ENCODE results near the gene ASB13. TPM values are rescaled to one million over a fixed set of nuclear protein-coding genes. Genes with fewer than 3 reads are reported as not detected.

ASB13 gene
- total and polyA plus RNA-seq, 2 donors (not counting 1 experiment from before 2014, with no cell fraction given): 2.5 to 4.4 TPM

DNA sequence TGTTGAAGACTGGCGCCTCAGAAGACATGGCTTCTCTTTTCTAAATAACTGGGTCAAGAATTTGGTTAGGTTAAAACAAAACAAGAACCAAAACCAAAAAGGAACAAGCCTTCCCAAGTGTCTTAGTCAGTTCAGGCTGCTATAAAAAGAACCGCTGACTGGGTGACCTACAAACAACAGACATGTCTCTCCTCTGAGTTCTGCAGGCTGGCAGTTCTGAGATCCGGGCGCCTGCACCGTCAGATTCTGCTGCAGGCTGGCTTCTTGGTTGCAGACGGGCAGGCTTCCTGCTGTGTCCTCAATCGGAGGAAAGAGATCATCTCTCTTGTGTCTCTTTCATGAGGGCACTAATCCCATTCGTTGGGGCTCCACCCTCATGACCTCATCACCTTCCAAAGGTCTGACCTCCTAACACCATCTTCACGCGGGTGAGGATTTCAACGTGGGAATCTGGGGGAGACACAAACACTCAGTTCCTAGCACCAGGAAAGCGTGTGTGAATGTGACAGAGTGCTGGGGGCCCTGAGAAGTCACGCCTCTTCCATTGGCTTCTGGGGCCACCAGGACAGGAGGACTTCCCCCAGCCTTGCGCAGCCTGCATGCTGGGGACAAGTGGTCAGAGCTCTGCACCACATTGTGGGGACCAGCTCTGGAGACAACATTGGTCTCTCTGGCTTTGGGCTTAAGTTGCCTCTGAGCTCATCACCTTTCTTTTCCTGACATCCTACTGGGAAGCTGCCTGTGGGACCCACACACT is 63.1 kb downstream of the ASB13 start:
- intact Hi-C loops (cut with micrococcal nuclease): no loop called here
- no peak overlapping the region for H2AFZ ChIP-seq (ENCODE audit: insufficient read depth, low read depth, low read length, poor library complexity, severe bottlenecking)
- Mint-ChIP-seq H3K9me3 (ENCODE audit: insufficient read depth) (no peaks in the 10 kb centered on the region), H3K4me1 (no peaks in the 10 kb centered on the region), H3K27ac (no peak overlapping the region), H3K4me3 (no peak overlapping the region), H3K27me3 (peaks cover 16% of the 10 kb centered on the region)
- no peaks in the 10 kb centered on the region for H3K4me1 ChIP-seq (ENCODE audit: control insufficient read depth in 2 of 2, insufficient read depth in 2 of 2, low read length in 2 of 2)
- 82% methylated on average over 11 of the region's 14 CpGs for WGBS (ENCODE audit: insufficient coverage)
- peaks cover 0 to 10% (median 2%) of the 10 kb centered on the region in 4 experiments for H3K27me3 ChIP-seq (replicated peaks in 1 of 4; ENCODE audit: control extremely low read depth in 1 of 4, control insufficient read depth in 3 of 4, insufficient read depth in 4 of 4, low read length in 3 of 4)
- DNase-seq (no peak), ATAC-seq (ENCODE audit: low read depth) (no peak)
- no peak overlapping the region for H3K9ac ChIP-seq (ENCODE audit: low read length)
- CTCF ChIA-PET: interaction anchor here (1.4 kb wide), 1 partner anchor 20 kb away, joined by 3 read pairs; no protein-coding TSS in a partner anchor
- peaks cover 0 to 14% (median 5%) of the 10 kb centered on the region in 3 donors for H3K9me3 ChIP-seq (ENCODE audit: control extremely low read depth in 1 of 3, control insufficient read depth in 2 of 3, insufficient read depth in 1 of 3, low read length in 2 of 3)
- H3K79me2 ChIP-seq (ENCODE audit: control insufficient read depth, insufficient read depth, low read length): no peaks in the 10 kb centered on the region
- no peak overlapping the region for H3K4me3 ChIP-seq (ENCODE audit: control extremely low read depth in 1 of 5, extremely low read depth in 1 of 5, insufficient read depth in 1 of 5, low read depth in 2 of 5, low read length in 4 of 5)
- no peaks in the 10 kb centered on the region for H4K20me1 ChIP-seq (ENCODE audit: control insufficient read depth, insufficient read depth, low read length, poor library complexity, severe bottlenecking)
- no peaks in the 10 kb centered on the region for H3K36me3 ChIP-seq (replicated peaks in 1 of 2; ENCODE audit: control extremely low read depth in 1 of 2, control insufficient read depth in 1 of 2, extremely low read depth in 1 of 2, insufficient read depth in 2 of 2, low read length in 1 of 2)
- POLR2A ChIA-PET: no interaction called here
- TF ChIP-seq EZH2 (IDR thresholded peaks at IDR 0.05; ENCODE audit: borderline replicate concordance, insufficient read depth, low read depth, low read length, poor library complexity, severe bottlenecking): no peak
- TF ChIP-seq, protein P1, sequence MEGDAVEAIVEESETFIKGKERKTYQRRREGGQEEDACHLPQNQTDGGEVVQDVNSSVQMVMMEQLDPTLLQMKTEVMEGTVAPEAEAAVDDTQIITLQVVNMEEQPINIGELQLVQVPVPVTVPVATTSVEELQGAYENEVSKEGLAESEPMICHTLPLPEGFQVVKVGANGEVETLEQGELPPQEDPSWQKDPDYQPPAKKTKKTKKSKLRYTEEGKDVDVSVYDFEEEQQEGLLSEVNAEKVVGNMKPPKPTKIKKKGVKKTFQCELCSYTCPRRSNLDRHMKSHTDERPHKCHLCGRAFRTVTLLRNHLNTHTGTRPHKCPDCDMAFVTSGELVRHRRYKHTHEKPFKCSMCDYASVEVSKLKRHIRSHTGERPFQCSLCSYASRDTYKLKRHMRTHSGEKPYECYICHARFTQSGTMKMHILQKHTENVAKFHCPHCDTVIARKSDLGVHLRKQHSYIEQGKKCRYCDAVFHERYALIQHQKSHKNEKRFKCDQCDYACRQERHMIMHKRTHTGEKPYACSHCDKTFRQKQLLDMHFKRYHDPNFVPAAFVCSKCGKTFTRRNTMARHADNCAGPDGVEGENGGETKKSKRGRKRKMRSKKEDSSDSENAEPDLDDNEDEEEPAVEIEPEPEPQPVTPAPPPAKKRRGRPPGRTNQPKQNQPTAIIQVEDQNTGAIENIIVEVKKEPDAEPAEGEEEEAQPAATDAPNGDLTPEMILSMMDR (IDR thresholded peaks at IDR 0.05): no peak
- H3K27ac ChIP-seq (ENCODE audit: low read length in 2 of 2): no peak overlapping the region
- H3K4me2 ChIP-seq (replicated peaks; ENCODE audit: low read depth, low read length, poor library complexity, severe bottlenecking): no peak overlapping the region
